HG03520 (cell line): Measurements from ENCODE around the gene GREB1.

ENCODE experiments used
- ATAC-seq: cut with Tn5 transposase; IDR thresholded peaks from one replicate; pipeline ENCODE4 v1.9.1; 2021; ENCODE audit warnings: mild to moderate bottlenecking, moderate library complexity; ENCODE audit not compliant: unreplicated experiment

Gene GREB1

GRCh38 chr2:11592671-11593574 lies 59.1 kb downstream of the GREB1 start:
- ATAC-seq, result no peak

- no peak for ATAC-seq
These were observed 63.0 kb downstream of the GREB1 start for GRCh38 chr2:11596801-11597200.

GRCh38 chr2:11597538-11598225 lies 63.8 kb downstream of the GREB1 start:
- no peak for ATAC-seq

- no peak for ATAC-seq
These were observed 64.4 kb downstream of the GREB1 start for GRCh38 chr2:11598228-11598731.

- no peak for ATAC-seq
These were observed 68.8 kb downstream of the GREB1 start for GRCh38 chr2:11602563-11603204.

GRCh38 chr2:11610624-11611242 lies 76.9 kb downstream of the GREB1 start:
- ATAC-seq, result no peak

- no peak for ATAC-seq
These were observed 77.4 kb downstream of the GREB1 start for GRCh38 chr2:11611251-11611650.

- ATAC-seq, result no peak
These were observed 78.8 kb downstream of the GREB1 start for GRCh38 chr2:11612553-11613215.

DNA sequence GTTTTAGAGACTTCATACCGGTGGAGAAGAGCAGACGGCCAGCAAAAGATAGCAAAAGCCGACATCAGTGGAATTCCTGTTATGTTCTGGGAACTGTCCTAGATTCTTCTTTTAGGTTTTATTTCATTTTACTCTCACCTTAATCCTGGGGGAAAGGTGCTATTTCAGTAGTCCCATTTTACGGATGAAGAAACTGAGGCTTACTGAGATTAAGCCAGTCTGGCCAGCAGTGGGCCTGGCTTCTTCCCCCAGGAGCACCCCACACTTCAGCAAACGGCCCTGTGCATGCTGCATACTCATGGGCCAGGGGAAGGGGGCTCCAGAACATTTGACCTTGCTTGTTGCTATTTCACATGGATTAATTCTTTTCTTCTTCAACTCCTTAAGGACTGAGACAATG lies 79.5 kb downstream of the GREB1 start:
- ATAC-seq, result no peak

DNA sequence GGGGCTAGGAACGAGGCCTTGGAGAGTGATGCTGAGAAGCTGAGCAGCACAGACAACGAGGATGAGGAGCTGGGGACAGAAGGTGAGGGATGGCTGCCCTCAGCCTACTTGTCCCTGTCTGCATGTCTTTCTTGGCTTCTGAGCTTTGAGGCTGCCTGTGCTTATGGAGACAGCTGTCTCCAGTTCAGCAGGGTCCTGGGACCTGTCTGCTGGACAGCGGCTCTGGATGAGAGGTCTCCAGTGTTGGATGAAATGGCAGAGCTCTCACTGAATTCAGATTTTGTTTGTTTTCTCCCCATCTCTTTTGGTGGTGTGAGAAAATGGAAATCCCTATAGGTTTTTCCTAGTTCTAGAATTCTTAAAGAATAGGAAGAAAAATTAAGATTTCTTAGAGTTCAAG lies 81.4 kb downstream of the GREB1 start:
- no peak for ATAC-seq

- no peak for ATAC-seq
These were observed 82.3 kb downstream of the GREB1 start for GRCh38 chr2:11616097-11616687.

- ATAC-seq, result no peak
These were observed 83.1 kb downstream of the GREB1 start for GRCh38 chr2:11616851-11617415.

GRCh38 chr2:11617527-11617926 lies 83.7 kb downstream of the GREB1 start:
- ATAC-seq, result no peak

- ATAC-seq, result no peak
These were observed 84.3 kb downstream of the GREB1 start for GRCh38 chr2:11617984-11618707.

- ATAC-seq, result no peak
These were observed 84.8 kb downstream of the GREB1 start for GRCh38 chr2:11618708-11619062.

GRCh38 chr2:11621410-11621809 lies 87.6 kb downstream of the GREB1 start:
- no peak for ATAC-seq

GRCh38 chr2:11622611-11623010 lies 88.8 kb downstream of the GREB1 start:
- no peak for ATAC-seq

DNA sequence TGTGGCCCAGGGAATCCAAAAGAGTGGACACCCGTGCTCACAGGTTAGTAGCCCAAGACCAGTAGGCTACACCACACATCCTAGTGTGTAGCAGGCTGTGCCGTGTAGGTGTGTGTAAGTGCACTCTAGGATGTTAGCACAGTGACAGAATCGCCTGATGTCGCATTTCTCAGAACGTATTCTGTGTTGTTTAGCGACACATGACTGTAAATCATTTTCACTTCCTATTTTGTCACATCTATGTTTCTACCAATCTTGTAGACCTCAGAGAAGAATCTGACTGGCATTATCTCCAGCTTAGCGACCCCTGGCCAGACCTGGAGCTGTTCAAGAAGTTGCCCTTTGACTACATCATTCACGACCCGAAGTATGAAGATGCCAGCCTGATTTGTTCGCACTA lies 91.0 kb downstream of the GREB1 start:
- ATAC-seq, result no peak

DNA sequence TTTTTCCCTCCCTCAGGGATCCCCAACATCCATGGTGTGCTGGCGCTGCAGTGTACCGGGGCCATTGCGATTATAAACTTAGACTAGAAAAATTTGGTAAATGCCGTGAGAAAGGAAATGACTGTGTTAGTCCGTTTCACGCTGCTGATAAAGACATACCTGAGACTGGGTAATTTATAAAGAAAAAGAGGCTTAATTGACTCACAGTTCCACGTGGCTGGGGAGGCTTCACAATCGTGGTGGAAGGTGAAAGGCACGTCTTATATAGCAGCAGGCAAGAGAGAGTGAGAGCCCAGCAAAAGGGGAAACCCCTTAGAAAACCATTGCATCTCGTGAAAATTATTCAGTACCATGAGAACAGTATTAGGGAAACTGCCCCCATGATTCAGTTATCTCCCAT lies 91.8 kb downstream of the GREB1 start:
- no peak for ATAC-seq
